Stromal cell of bone marrow (primary cell): ENCODE measurements around the gene CALY.
A peak's percentile ranks its signal among the peaks of the same experiment; 100 is the strongest.

ENCODE experiments used
- DNase-seq: peaks from one replicate; pipeline ENCODE4 v3.0.0-alpha.2; 2012; ENCODE audit warnings: low read depth

Gene CALY

DNA sequence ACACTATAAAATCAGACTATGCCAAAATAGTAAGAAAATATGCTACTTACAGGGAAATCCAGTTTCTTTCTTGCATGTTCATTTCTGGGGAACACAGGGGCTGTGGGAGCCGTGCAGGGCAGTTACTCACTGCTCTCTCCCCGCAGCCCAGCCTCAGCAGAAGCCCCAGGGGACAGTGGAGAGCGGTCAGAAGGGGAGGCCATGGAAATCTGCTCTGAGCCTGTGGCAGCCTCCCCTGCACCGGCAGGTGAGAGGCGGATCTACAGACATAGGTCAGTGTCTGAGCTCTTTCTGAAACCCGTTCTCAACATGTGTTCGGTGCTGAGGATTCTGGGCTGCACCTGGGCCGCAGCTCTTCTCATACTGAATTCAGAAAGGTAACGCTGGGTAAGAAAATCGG lies 25.1 kb downstream of the CALY start:
- DNase-seq: no peak

DNA sequence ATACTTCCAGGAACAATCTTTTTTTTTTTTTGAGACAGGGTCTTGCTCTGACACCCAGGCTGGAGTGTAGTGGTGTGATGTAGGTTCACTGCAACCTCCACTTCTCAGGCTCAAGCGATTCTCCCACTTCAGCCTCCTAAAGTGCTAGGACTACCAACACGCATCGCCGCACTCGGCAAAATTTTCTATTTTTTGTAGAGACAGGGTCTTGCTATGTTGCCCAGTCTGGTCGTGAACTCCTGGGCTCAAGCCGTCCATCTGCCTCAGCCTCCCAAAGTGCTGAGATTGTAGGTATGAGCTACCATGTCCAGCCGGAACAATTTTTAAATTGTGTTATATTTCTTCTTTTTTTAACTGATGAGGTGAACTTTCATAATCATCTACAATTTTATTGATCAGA lies 25.9 kb downstream of the CALY start:
- no peak for DNase-seq

DNA sequence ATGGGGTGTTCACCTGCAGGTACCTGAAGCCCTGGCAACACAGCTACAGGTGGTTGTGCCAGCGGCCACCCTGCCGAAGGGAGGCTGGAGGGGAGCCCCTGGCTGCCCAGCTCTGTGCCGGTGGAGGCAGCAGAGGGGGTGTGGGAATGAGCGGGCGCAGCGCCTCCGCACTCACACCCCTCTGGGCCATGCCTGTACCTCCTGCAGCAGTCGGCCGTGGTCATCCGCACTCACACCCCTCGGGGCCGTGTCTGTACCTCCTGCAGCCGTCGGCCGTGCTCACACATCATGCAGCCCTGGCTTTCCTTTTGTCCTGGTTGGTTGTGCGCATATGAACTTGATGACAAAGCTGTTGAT lies 26.3 kb downstream of the CALY start:
- no peak for DNase-seq

DNA sequence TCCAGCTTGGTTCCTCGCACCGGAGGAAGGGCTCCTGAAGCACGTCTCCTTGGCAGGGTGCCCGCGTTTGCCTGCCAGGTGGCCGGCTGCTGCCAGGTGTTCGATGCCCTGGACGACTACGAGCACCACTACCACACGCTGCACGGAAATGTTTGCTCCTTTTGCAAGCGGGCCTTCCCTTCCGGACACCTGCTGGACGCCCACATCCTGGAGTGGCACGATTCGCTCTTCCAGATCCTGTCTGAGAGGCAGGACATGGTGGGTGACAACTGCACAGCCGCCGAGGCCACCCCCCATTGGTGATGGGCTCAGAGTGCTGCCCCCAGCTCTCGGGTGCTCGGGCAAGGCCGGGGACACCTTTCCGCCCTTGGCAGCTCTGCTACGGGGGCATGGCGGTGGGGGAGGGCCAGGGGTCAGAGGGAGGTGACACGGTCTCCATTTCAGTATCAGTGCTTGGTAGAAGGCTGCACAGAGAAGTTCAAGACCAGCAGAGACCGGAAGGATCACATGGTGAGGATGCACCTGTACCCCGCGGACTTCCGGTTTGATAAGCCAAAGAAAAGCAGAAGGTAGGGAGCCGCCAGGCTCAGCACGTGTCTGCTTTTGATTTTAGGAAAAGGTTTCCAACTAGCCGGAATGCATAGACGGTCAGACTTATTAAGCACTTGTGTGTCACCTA lies 26.8 kb downstream of the CALY start:
- DNase-seq: no peak

DNA sequence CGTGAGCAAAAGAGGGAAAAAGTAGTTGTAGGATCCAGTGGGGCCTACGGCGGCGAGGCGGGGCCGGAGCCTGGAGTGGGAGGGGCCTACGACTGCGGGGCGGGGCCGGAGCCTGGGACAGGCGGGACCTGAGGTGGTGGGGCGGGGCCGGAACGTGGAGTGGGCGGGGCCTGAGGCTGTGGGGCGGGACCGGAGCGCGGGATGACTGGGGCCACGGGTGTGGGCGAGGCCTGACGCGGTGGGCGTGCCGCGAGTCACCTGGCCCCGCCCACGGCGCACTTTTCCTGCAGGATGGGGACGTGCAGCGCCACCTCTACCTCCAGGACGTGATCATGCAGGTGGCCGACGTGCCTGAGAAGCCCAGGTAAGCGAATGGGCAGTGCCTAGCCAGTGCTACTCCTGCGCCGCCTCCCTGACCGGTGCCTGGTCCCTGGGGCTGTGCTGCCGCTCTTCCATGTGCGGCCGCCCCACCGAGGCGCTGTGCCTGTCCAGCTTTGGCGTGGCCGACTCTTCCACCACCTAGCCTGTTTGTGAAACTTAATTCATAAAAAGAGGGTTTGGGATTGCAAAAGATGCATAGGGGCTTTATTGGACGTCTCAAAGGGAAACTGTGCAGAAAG lies 27.5 kb downstream of the CALY start:
- DNase-seq: peak; percentile 75

DNA sequence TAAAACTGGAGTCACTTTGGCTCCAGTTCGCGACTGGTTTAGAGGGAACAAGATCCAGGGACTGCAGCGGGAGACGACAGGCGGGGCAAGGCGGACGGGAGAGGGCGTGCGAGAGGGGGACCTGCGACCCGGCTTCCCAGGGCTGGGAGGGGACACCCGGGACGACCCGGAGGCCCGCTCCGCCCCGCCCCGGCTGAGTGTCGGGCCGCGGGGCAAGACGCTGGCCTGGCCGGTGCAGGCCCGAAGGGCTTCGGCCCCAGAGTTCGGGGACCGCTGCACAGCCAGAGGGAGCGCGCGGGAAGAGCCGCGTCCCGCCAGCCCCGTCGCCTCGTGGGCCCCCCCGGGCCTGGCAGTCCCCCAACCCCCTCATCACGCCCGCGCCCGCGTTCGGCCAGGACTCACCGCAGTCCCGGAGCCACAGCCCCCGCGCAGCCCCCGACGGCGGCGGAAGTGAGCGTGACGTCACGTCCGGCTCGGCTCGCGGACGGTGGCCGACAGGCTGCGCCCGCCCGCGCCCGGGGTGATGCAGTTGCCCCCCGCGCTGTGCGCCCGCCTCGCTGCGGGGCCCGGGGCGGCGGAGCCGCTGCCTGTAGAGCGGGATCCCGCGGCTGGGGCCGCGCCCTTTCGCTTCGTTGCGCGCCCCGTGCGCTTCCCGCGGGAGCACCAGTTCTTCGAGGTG lies 28.1 kb downstream of the CALY start, which contains the start of the genes TUBGCP2 and ZNF511:
Gene TUBGCP2 (minus strand): TSS at position 452 of the 679 bp plus-strand sequence. CDS start 5,931 bp downstream, outside the sequence.
Gene ZNF511 (plus strand): TSS at position 494 of the 679 bp plus-strand sequence. CDS start 30 bp downstream, at position 524.
- peak; percentile 68 for DNase-seq

DNA sequence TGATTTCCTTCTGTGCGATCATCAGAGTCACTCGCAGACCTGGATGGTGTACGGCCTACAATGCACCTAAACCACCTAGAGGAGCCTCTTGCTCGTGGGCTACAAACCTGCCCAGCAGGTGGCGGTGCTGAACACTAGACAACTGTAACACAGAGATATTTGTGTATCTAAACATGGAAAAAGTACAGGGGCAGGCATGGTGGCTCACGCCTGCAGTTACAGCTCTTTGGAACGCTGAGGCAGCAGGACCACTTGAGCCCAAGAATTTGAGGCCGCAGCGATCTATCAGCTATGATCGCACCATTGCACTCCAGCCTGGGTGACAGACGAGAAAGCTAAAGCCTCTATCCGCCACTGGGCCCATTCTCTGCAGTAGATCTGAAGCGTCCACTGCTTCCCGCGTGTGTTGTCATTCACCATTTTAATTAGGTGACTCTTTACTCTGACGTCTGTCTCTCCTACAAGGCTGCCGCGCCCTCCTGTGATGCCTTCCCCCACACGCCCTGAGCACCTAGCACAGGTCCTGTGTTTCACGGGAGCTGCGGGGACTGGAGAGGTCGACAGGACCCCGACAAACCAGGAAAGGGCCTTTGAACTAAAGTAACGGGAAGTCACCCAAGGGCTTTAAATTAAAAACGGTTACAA lies 28.8 kb downstream of the CALY start:
- peak; percentile 41 for DNase-seq

DNA sequence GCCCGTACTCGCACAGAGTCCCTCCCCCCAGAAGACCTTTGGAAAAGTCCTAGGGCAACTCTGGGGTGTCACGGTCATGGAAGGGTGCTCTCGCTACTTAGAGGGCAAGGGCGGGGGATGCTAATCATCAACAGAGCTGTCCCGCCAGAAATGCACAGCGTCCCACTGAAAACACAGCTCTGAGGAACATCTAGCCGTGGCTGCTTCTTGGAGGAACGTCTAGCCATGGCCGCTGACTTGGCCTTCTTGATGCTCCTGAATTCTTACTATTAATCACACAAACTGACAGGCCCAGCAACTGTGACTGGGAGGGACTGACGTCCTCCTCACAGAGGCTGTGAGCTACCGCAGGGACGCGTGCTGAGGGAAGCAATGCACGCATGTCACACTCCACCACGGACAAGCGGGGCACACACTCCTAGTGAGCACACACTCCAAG lies 29.7 kb downstream of the CALY start:
- no peak for DNase-seq

DNA sequence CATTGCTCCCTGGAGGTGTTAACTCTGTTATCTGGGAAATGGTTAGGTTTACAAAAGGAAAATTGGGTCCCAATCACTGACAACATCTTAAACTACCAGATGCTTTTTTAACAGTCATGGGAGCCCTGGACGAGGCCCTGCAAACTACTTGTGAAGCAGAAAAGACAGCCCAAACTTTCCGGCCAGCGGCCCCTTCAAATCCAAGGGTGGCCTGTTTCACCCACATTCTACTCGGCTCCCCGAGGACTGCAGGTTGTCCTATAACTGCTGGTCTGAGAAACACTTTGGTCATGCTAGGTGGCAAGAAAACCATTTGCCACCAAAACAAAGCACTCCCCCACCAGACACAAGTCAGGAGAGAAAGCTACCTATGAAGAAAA lies 30.6 kb downstream of the CALY start:
- DNase-seq: no peak

DNA sequence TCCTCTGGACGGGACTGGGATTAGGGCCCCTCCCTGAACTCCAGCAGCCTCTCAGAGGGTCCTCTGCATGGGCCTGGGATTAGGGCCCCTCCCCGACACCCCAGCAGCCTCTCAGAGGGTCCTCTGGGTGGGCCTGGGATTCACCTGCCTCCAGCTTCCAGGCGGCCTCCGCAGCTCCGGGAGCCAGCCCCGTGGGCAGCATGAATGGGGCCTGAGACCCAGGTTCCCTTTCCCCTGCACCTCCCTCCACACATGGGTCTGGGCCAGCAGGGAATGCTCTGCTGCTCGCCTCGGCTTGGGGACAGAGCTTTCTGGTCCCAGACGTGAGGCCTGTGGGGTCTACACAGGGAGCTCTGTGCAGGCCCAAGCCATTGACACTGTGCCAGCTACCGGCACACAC lies 33.5 kb downstream of the CALY start:
- no peak for DNase-seq

DNA sequence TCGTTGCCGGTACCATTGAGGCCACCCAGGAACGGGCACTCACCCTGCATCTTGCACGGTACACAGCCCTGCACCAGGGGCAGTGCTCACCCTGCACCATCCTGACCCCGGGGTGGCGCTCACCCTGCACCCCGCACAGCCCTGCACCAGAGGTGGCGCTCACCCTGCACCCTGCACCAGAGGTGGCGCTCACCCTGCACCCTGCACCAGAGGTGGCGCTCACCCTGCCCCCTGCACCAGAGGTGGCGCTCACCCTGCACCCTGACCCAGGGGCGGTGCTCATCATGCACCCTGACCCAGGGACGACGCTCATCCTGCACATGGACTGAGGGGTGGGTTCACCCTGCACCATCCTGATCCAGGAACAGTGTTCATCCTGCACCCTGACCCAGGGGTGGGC lies 34.5 kb downstream of the CALY start:
- no peak for DNase-seq

DNA sequence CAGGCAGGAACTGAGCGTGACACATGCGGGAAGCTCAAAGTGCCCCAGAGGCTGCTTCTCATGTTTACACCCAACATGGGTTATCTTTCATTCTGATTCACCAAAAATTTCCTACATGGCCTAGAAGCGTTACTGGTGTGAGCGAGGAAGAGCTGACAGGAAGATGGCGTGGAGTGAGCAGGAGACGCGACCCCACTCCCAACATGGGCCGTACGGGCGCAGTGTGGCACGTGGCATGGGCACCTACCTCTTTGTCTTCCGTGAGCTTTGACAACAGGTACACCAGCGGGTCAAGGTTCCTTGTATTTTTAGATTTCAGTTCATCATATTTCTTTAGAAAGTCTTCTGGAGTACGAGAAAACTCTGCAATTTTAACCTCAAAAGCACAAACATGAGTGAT lies 37.0 kb downstream of the CALY start:
- DNase-seq: no peak

DNA sequence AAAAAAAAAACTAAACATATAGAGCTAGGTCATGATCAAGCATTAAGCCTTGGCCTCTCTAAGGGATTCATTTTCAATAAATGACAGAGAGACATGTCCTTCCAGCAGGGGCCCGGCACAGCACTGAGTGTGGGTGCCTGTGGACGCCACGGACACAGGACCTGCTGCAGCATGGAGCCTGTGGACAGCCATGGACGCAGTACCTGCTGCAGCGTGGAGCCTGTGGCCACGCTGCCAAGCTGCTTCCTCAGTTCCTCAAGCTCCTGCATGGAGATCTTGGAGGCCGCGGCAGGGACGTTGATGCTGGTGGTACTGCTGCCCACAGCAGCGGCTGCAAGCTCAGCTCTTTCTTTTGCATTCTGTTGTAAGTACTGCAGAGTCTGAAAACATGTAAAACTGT lies 37.5 kb downstream of the CALY start:
- no peak for DNase-seq

DNA sequence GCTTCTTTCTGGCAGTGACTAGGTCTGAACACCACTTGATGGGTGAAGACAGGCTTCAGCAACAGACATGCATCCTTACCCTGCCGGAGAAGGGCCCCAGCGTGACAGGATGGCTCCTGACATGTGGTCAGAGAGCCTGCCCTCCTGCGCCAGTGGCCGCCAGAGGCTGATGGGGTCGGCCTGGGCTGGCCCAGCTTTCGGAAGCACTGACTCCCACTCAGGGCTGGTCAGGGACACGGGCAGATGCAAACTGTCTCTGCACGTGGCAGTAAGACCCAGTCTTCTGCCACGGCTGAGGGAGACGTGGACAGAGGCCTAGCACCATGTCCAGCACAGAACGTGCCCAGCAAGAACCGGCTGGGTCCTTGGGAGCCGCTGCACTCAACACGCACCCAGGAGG lies 38.2 kb downstream of the CALY start:
- DNase-seq: no peak

DNA sequence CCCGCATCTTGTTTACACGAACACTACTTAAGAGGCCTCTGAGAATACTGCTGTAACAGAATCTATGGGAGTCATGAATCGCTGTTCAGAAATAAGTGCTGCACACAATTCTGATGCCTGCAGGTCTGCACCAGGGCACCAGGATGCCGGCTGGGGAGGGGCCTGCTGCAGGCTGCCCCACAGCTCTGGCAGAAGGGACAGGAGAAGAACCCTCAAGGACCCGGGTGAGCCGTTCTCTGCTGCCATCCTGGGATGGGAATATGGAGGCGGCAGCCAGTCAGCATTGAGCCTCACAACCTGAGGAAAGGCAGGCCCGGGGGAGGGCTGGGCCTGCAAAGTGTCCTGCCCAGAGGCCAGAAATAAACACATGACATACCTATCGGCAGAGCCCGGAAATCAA lies 39.2 kb downstream of the CALY start:
- DNase-seq: no peak

DNA sequence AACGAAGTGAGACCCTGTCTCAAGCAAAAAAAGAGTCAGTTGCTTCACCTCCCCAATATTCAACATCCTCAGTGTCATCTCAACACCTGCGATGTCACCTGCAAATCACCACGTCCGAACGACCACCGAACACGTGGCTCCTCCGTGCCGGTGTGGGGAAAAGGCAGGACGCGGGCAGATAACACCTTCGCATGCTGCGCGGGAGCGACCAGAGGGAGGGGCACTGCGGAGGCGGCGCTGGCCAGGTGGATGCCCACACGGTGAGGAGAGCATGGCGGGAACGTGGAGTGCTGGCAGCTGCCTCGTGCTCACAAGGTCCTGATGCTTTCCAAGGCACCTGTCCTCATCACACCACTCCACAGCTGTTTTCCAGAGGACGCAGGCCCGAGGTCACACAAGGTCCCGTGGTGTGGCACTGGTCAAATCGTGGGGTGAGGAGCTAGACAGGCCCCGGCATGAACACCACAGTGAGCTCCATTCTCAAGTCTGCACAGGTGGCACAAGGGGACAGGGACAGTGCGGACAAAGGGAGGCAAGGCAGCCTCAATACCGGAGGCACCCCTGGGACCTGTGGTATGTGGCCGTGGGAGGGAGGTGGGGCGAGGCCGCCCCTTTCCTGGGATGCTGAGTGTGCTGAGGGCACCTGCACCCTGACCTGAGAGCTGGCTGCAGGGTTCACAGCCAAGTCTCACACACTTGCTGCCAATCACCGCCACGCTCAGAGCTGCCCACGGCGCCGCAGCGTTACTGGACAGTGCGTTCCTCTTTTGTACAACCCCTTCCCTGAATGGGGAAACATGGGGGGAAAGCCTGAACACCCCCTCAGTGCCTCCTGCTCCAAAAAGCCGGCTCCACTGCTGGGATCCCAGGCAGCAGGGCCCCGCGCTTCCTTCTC lies 41.0 kb downstream of the CALY start:
- no peak for DNase-seq

DNA sequence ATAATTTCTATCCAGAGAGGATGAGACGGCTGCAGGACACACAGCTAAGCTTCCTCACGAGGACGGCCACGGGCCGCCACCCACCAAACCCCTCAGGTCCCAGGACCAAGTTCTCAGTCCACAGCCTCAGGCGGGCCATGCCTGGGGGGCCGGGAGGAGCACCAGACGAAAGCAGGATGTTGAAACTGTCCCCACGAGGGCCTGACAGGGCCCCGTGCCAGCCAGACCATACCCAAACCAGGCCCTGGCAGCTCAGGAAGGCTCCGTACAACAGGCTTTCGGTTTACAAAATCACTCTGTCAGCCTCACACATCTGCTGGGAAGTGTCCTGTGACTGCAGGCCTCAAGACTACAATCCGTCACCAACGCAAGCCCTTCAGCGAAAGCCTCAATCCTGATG lies 42.5 kb downstream of the CALY start:
- no peak for DNase-seq

DNA sequence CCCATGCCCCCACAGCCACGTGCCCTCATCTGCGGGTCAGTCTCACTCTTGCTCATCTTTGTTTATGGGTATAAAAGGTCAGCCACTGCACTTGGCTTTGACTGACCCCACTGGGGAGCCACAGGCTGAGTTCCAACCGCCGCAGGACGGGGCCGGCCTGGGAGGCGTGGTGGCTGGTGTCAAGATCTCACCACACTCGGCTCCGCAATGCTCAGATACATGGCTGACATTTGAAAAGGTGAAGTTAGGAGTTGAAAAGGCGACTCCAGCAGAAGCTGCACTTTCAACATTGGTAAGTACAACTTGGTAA lies 42.9 kb downstream of the CALY start:
- no peak for DNase-seq

DNA sequence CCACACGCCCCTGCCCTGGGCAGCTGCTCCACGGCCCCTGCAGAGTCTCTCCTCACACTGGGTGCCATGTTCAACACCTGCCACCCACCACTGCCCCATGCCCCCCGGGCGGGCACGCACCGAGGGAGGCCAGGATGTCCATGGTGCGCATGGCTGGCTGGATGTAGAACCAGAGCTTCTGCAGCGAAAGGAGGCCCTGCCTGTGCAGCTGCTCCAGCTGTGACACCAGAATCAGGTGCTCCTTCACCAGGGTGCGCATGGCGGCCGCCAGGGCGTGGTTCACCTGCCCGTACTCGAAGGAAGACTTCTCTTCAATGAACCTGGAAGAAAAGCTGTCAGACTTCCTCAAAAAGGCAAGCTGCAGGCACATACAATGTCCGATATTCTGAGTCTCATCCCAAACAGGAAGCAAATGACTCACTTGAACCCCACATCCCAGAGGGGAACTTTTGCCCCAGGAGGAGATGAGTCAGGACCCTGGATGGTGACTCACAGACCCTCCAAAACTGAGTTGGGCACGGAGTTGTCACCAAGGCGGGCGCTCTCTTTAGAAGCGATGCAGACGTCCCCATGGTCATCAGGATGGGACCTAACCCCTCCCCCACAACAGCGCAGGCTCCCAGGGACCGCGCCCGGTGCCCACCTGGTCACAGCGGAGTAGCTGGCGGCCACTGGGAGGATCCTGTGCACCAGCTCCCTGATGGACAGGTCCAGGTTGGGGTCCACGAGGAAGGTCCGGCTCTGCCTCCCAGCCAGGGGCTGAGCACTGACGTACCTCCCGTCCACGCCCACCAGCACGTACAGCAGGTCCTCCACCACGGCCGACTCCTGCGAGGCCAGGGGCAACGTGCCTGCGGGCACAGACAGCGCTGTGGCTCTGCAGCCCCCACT lies 43.5 kb downstream of the CALY start:
- peak; percentile 56 for DNase-seq

DNA sequence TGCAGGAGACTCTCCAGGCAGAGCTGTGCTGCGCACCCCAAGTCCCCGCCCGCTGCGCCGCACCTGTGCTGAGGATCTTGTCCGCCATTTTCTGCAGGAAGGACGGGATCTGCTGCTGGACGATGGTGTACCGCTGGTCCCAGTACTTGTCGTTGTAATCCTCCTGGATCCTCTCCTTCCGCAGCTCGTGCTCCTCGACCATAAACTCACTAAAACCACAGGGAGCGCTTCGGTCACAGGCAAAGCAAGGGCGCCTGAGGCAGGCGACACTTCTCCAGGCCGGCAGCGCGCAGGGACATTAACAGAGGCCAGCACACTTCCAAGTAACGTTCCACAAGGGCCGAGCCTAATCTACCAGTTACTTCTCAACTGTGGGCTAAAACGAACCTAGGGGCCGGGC lies 46.9 kb downstream of the CALY start:
- no peak for DNase-seq
